WTC11 (cell line): ENCODE data around the gene ZRANB1. TPM values are rescaled to one million over a fixed set of nuclear protein-coding genes. Genes with fewer than 3 reads are reported as not detected.

Source experiments
- ATAC-seq: fragments of 200-7000 bp; cut with Tn5 transposase; 2 replicates; pipeline ENCODE4 v1.10.0; 2021; ENCODE audit warnings: mild to moderate bottlenecking, moderate library complexity
- CTCF ChIA-PET: fragments of 300-600 bp; sonication (Branson Sonifier 250); formaldehyde crosslinking; loops from one replicate; lab custom pipeline; 2021; ENCODE audit warnings: antibody characterized with exemption; lab: Charles Lee
- POLR2A ChIA-PET: fragments of 350-600 bp; sonication (Branson Sonifier 250); formaldehyde crosslinking; loops from one replicate; lab custom pipeline; 2021; ENCODE audit warnings: antibody characterized with exemption; lab: Charles Lee
- DNase-seq: peaks from one replicate; pipeline ENCODE4 v3.0.0; 2021; ENCODE audit warnings: low spot score
- H3K27ac Mint-ChIP-seq: 2 replicates; pipeline ENCODE4 v1.8.0; 2021; ENCODE audit warnings: mixed read lengths
- H3K27me3 Mint-ChIP-seq: 2 replicates; pipeline ENCODE4 v1.8.0; 2021; ENCODE audit warnings: low read depth, mild to moderate bottlenecking, moderate library complexity, mixed read lengths
- H3K36me3 Mint-ChIP-seq: 2 replicates; pipeline ENCODE4 v1.8.0; 2021; ENCODE audit warnings: mixed read lengths
- H3K4me1 Mint-ChIP-seq: 2 replicates; pipeline ENCODE4 v1.8.0; 2022; ENCODE audit warnings: mixed read lengths
- H3K4me3 Mint-ChIP-seq: 2 replicates; pipeline ENCODE4 v1.8.0; 2021; ENCODE audit warnings: mild to moderate bottlenecking, moderate library complexity, mixed read lengths
- H3K9me3 Mint-ChIP-seq: 2 replicates; pipeline ENCODE4 v1.8.0; 2021; ENCODE audit warnings: mixed read lengths
- ATF1 ChIP-seq: sonication (generic); formaldehyde crosslinking; IDR thresholded peaks from 2 replicates; pipeline ENCODE4 v1.8.1; 2023; ENCODE audit warnings: mild to moderate bottlenecking, moderate library complexity, missing genetic modification reagents
- CDX4 ChIP-seq: fragments of 250-450 bp; sonication (Bioruptor Pico); IDR thresholded peaks from 2 replicates; pipeline ENCODE4 v1.9.0; 2021; ENCODE audit warnings: moderate library complexity, mild to moderate bottlenecking, inconsistent platforms, borderline replicate concordance
- CREM ChIP-seq: sonication (generic); formaldehyde crosslinking; IDR thresholded peaks from 2 replicates; pipeline ENCODE4 v1.8.1; 2022; ENCODE audit warnings: mild to moderate bottlenecking, missing genetic modification reagents, moderate library complexity
- ESRRA ChIP-seq: sonication (generic); formaldehyde crosslinking; IDR thresholded peaks from 2 replicates; pipeline ENCODE4 v1.8.1; 2022; ENCODE audit warnings: mild to moderate bottlenecking, missing genetic modification reagents, borderline replicate concordance
- ETV6 ChIP-seq: sonication (generic); formaldehyde crosslinking; IDR thresholded peaks from 2 replicates; pipeline ENCODE4 v1.8.1; 2022; ENCODE audit warnings: mild to moderate bottlenecking, missing genetic modification reagents
- FOXK1 ChIP-seq: sonication (generic); formaldehyde crosslinking; IDR thresholded peaks from 2 replicates; pipeline ENCODE4 v1.8.0; 2022; ENCODE audit warnings: mild to moderate bottlenecking, moderate library complexity, missing genetic modification reagents
- GABPB1 ChIP-seq: sonication (generic); formaldehyde crosslinking; IDR thresholded peaks from 2 replicates; pipeline ENCODE4 v1.8.1; 2023; ENCODE audit warnings: mild to moderate bottlenecking, missing genetic modification reagents
- HMGA2 ChIP-seq: fragments of 250-450 bp; sonication (Bioruptor Pico); IDR thresholded peaks from 2 replicates; pipeline ENCODE4 v1.4.0; 2021; ENCODE audit warnings: mild to moderate bottlenecking, moderate library complexity
- IRF2 ChIP-seq: sonication (generic); formaldehyde crosslinking; IDR thresholded peaks from 2 replicates; pipeline ENCODE4 v1.8.0; 2022; ENCODE audit warnings: low read depth, missing genetic modification reagents, borderline replicate concordance
- MLX ChIP-seq: sonication (generic); formaldehyde crosslinking; IDR thresholded peaks from 2 replicates; pipeline ENCODE4 v1.8.1; 2023; ENCODE audit warnings: mild to moderate bottlenecking, missing genetic modification reagents, moderate library complexity
- NFATC4 ChIP-seq: fragments of 250-450 bp; sonication (Bioruptor Pico); IDR thresholded peaks from 2 replicates; pipeline ENCODE4 v1.9.0; 2021; ENCODE audit warnings: mild to moderate bottlenecking
- NFYB ChIP-seq: sonication (generic); formaldehyde crosslinking; conservative IDR thresholded peaks from 2 replicates; pipeline ENCODE4 v1.8.0; 2022; ENCODE audit warnings: low read depth, missing genetic modification reagents
- PRDM15 ChIP-seq: sonication (generic); formaldehyde crosslinking; IDR thresholded peaks from 2 replicates; pipeline ENCODE4 v1.8.0; 2022; ENCODE audit warnings: missing genetic modification reagents
- PRRX2 ChIP-seq: fragments of 250-450 bp; sonication (Bioruptor Pico); IDR thresholded peaks from 2 replicates; pipeline ENCODE4 v1.8.0; 2021; ENCODE audit warnings: mild to moderate bottlenecking
- RELA ChIP-seq: sonication (generic); formaldehyde crosslinking; IDR thresholded peaks from 2 replicates; pipeline ENCODE4 v1.8.1; 2022; ENCODE audit warnings: missing genetic modification reagents, mild to moderate bottlenecking, borderline replicate concordance
- SMAD3 ChIP-seq: sonication (generic); formaldehyde crosslinking; IDR thresholded peaks from 2 replicates; pipeline ENCODE4 v1.8.0; 2022; ENCODE audit warnings: missing genetic modification reagents, mild to moderate bottlenecking, borderline replicate concordance
- TEAD4 ChIP-seq: sonication (generic); formaldehyde crosslinking; IDR thresholded peaks from 2 replicates; pipeline ENCODE4 v1.8.0; 2022; ENCODE audit warnings: mild to moderate bottlenecking, missing genetic modification reagents
- ZNF121 ChIP-seq: sonication (generic); formaldehyde crosslinking; IDR thresholded peaks from 2 replicates; pipeline ENCODE4 v1.8.0; 2023; ENCODE audit warnings: missing genetic modification reagents
- ZNF138 ChIP-seq: sonication (generic); formaldehyde crosslinking; conservative IDR thresholded peaks from 2 replicates; pipeline ENCODE4 v1.8.1; 2022; ENCODE audit warnings: mild to moderate bottlenecking, moderate library complexity, missing genetic modification reagents
- ZNF232 ChIP-seq: sonication (generic); formaldehyde crosslinking; IDR thresholded peaks from 2 replicates; pipeline ENCODE4 v1.8.0; 2022; ENCODE audit warnings: mild to moderate bottlenecking, missing genetic modification reagents
- ZNF512 ChIP-seq: sonication (generic); formaldehyde crosslinking; IDR thresholded peaks from 2 replicates; pipeline ENCODE4 v1.8.1; 2022; ENCODE audit warnings: missing genetic modification reagents, borderline replicate concordance
- total RNA-seq: library from RNA; stranded (reverse); gene quantifications from 3 replicates; pipeline ENCODE4 v1.2.3, GENCODE V29; 2021
- TF ChIP-seq, protein P1 (sequence below): sonication (generic); formaldehyde crosslinking; conservative IDR thresholded peaks from 2 replicates; pipeline ENCODE4 v1.8.1; 2022; ENCODE audit warnings: mild to moderate bottlenecking, missing genetic modification reagents
- TF ChIP-seq, protein P2 (sequence below): sonication (generic); formaldehyde crosslinking; IDR thresholded peaks from 2 replicates; pipeline ENCODE4 v1.8.0; 2023; ENCODE audit warnings: mild to moderate bottlenecking, missing genetic modification reagents

Gene ZRANB1
- total RNA-seq, 1 experiment from 2014 or later, result 15.9 TPM

- TF ChIP-seq GABPB1 (CRISPR knock-in tag) (no peak), ZNF121 (CRISPR knock-in tag) (no peak), CDX4 (CRISPR knock-in tag) (no peak), ETV6 (CRISPR knock-in tag) (no peak)
Observed at GRCh38 chr10:124936813-124937212, 5.1 kb upstream of the ZRANB1 start (continued).

DNA sequence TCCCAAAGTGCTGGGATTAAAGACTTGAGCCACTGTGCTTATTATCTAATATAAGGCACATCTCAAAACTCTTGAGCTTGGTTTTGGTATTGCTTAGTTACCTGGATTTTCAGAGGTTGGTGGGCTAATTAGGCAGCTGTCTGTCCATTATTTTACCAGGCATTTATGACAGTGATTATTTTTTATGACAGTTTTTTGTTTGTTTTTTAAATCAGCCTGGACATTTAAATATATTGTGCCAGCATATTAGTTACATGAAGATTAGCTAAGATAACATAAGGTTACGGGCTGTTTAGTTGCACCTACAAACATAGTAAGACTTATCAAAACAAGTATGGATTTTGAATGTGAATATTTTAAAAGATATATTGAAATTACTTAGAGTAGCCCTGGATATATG, 2.6 kb upstream of the ZRANB1 start:
- H3K9me3 Mint-ChIP-seq, result no peaks in the 10 kb centered on the region
- ChIA-PET CTCF (no interaction called here), POLR2A (no interaction called here)
- ATAC-seq, result no peak
- TF ChIP-seq ZNF232 (CRISPR knock-in tag), result no peak
- no peak for TF ChIP-seq IRF2 (CRISPR knock-in tag)
- TF ChIP-seq NFYB (CRISPR knock-in tag), result no peak
- no peak for TF ChIP-seq GABPB1 (CRISPR knock-in tag)
- TF ChIP-seq TEAD4 (CRISPR knock-in tag), result no peak
- no peak for TF ChIP-seq ATF1
- no peak for TF ChIP-seq HMGA2
- TF ChIP-seq SMAD3 (CRISPR knock-in tag), result no peak
- TF ChIP-seq, protein P1, sequence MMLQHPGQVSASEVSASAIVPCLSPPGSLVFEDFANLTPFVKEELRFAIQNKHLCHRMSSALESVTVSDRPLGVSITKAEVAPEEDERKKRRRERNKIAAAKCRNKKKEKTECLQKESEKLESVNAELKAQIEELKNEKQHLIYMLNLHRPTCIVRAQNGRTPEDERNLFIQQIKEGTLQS (CRISPR knock-in tag), result no peak
- TF ChIP-seq, all 79 proteins: peak for 0
- no peak for DNase-seq
- no peaks in the 10 kb centered on the region for H3K36me3 Mint-ChIP-seq
- H3K27ac Mint-ChIP-seq, result no peak overlapping the region
- no peaks in the 10 kb centered on the region for H3K27me3 Mint-ChIP-seq
- H3K4me1 Mint-ChIP-seq, result peaks cover 29% of the 10 kb centered on the region
- no peak overlapping the region for H3K4me3 Mint-ChIP-seq

DNA sequence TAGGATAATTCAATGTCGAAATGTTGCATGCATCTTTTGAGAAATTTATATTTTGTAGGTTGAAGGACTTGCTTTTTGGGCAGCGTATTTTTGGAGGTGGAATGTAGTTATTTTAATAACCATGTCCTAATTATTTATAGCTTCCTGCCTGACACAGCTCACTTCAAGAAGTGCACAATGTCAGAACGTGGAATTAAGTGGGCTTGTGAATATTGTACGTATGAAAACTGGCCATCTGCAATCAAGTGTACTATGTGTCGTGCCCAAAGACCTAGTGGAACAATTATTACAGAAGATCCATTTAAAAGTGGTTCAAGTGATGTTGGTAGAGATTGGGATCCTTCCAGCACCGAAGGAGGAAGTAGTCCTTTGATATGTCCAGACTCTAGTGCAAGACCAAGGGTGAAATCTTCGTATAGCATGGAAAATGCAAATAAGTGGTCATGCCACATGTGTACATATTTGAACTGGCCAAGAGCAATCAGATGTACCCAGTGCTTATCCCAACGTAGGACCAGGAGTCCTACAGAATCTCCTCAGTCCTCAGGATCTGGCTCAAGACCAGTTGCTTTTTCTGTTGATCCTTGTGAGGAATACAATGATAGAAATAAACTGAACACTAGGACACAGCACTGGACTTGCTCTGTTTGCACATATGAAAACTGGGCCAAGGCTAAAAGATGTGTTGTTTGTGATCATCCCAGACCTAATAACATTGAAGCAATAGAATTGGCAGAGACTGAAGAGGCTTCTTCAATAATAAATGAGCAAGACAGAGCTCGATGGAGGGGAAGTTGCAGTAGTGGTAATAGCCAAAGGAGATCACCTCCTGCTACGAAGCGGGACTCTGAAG, 620 bp downstream of the ZRANB1 start:
- H3K27ac Mint-ChIP-seq, result peak overlapping the region; percentile 11
- DNase-seq, result no peak
- no peaks in the 10 kb centered on the region for H3K27me3 Mint-ChIP-seq
- no peaks in the 10 kb centered on the region for H3K9me3 Mint-ChIP-seq
- H3K4me3 Mint-ChIP-seq, result peak overlapping the region; percentile 1; the same call in 1 of the 2 replicates
- ChIA-PET CTCF (no interaction called here), POLR2A (no interaction called here)
- H3K4me1 Mint-ChIP-seq, result peaks cover 41% of the 10 kb centered on the region
- ATAC-seq, result no peak
- no peaks in the 10 kb centered on the region for H3K36me3 Mint-ChIP-seq
- TF ChIP-seq FOXK1, result no peak
- TF ChIP-seq MLX (CRISPR knock-in tag), result no peak
- no peak for TF ChIP-seq PRDM15 (CRISPR knock-in tag)
- no peak for TF ChIP-seq ESRRA
- no peak for TF ChIP-seq ETV6 (CRISPR knock-in tag)
- no peak for TF ChIP-seq ZNF512
- no peak for TF ChIP-seq RELA (CRISPR knock-in tag)
- TF ChIP-seq, protein P2, sequence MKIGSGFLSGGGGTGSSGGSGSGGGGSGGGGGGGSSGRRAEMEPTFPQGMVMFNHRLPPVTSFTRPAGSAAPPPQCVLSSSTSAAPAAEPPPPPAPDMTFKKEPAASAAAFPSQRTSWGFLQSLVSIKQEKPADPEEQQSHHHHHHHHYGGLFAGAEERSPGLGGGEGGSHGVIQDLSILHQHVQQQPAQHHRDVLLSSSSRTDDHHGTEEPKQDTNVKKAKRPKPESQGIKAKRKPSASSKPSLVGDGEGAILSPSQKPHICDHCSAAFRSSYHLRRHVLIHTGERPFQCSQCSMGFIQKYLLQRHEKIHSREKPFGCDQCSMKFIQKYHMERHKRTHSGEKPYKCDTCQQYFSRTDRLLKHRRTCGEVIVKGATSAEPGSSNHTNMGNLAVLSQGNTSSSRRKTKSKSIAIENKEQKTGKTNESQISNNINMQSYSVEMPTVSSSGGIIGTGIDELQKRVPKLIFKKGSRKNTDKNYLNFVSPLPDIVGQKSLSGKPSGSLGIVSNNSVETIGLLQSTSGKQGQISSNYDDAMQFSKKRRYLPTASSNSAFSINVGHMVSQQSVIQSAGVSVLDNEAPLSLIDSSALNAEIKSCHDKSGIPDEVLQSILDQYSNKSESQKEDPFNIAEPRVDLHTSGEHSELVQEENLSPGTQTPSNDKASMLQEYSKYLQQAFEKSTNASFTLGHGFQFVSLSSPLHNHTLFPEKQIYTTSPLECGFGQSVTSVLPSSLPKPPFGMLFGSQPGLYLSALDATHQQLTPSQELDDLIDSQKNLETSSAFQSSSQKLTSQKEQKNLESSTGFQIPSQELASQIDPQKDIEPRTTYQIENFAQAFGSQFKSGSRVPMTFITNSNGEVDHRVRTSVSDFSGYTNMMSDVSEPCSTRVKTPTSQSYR (CRISPR knock-in tag), result no peak
- no peak for TF ChIP-seq PRRX2
- TF ChIP-seq ZNF121 (CRISPR knock-in tag), result no peak
- TF ChIP-seq CREM (CRISPR knock-in tag), result no peak
- TF ChIP-seq NFATC4 (CRISPR knock-in tag), result no peak
- no peak for TF ChIP-seq ATF1
- TF ChIP-seq ZNF138 (CRISPR knock-in tag), result no peak
